ENCODE measurements around the gene SLC2A11.

DNA sequence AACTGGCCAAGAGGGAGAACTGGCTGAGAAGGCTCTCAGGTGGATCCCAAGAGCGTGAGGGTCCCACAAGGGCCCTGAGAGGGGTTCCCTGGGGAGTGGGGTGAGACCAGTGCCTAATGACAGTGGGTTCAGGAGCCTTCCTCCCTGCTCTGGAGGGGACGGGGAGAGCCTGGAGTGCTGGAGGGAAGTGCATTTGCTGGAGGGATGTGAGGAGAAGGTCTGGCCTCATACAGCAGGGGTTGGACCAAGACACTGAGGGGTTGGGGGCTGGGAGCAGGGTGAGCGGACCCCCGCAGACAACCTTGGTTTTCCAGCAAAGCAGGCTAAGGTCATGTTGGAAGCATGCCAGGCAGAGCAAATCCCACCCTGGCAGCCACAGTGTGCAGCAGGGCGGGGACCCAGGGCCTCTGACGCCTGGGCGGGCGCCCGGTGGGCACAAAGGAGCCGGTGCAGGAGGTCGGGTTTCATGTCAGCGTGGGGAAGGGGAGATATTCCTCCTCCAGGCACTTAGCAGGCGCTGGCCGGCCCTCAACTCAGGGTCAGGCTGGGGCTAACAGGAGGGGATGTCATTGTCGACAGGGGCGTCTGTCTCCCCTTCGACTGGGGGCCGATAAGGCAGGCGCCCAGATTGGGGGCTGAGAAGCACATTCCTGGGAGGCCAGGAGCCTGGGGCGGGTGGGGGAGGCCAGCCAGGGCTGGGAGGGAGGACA is 15.8 kb upstream of the SLC2A11 start:
- TF ChIP-seq, protein P1, sequence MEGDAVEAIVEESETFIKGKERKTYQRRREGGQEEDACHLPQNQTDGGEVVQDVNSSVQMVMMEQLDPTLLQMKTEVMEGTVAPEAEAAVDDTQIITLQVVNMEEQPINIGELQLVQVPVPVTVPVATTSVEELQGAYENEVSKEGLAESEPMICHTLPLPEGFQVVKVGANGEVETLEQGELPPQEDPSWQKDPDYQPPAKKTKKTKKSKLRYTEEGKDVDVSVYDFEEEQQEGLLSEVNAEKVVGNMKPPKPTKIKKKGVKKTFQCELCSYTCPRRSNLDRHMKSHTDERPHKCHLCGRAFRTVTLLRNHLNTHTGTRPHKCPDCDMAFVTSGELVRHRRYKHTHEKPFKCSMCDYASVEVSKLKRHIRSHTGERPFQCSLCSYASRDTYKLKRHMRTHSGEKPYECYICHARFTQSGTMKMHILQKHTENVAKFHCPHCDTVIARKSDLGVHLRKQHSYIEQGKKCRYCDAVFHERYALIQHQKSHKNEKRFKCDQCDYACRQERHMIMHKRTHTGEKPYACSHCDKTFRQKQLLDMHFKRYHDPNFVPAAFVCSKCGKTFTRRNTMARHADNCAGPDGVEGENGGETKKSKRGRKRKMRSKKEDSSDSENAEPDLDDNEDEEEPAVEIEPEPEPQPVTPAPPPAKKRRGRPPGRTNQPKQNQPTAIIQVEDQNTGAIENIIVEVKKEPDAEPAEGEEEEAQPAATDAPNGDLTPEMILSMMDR (IDR thresholded peaks at IDR 0.05; ENCODE audit: poor library complexity, severe bottlenecking) = no peak
- TF ChIP-seq, protein P2, sequence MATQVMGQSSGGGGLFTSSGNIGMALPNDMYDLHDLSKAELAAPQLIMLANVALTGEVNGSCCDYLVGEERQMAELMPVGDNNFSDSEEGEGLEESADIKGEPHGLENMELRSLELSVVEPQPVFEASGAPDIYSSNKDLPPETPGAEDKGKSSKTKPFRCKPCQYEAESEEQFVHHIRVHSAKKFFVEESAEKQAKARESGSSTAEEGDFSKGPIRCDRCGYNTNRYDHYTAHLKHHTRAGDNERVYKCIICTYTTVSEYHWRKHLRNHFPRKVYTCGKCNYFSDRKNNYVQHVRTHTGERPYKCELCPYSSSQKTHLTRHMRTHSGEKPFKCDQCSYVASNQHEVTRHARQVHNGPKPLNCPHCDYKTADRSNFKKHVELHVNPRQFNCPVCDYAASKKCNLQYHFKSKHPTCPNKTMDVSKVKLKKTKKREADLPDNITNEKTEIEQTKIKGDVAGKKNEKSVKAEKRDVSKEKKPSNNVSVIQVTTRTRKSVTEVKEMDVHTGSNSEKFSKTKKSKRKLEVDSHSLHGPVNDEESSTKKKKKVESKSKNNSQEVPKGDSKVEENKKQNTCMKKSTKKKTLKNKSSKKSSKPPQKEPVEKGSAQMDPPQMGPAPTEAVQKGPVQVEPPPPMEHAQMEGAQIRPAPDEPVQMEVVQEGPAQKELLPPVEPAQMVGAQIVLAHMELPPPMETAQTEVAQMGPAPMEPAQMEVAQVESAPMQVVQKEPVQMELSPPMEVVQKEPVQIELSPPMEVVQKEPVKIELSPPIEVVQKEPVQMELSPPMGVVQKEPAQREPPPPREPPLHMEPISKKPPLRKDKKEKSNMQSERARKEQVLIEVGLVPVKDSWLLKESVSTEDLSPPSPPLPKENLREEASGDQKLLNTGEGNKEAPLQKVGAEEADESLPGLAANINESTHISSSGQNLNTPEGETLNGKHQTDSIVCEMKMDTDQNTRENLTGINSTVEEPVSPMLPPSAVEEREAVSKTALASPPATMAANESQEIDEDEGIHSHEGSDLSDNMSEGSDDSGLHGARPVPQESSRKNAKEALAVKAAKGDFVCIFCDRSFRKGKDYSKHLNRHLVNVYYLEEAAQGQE (IDR thresholded peaks at IDR 0.05; ENCODE audit: borderline replicate concordance) = no peak
- TF ChIP-seq SMC3 (conservative IDR thresholded peaks at IDR 0.05; ENCODE audit: poor library complexity) (no peak), RAD21 (conservative IDR thresholded peaks at IDR 0.05) (no peak), POLR2AphosphoS5 (IDR thresholded peaks at IDR 0.05) (no peak)
